CD4-positive, CD25-positive, alpha-beta regulatory T cell (primary cell): ENCODE results near the gene C11orf52. TPM values are rescaled to one million over a fixed set of nuclear protein-coding genes. Genes with fewer than 3 reads are reported as not detected.
A peak's percentile ranks its signal among the peaks of the same experiment; 100 is the strongest.

Source experiments
- ATAC-seq, 2 donors: fragments of 150-1000 bp; cut with Tn5 transposase; one replicate each; pipeline ENCODE4 v1.10.0; 2021; ENCODE audit warnings: low read depth in 2 of 2, moderate number of reproducible peaks in 2 of 2, moderate library complexity in 1 of 2
- DNase-seq, 3 donors: peaks; one replicate each; pipeline versions ENCODE4 v3.0.0 to v3.0.0-alpha.2; 2012 to 2022; ENCODE audit warnings: mixed read lengths in 1 of 3
- H3K27ac ChIP-seq: one replicate; pipeline ENCODE4 v1.7.0; 2013; ENCODE audit warnings: mild to moderate bottlenecking, low read length; ENCODE audit not compliant: insufficient read depth, poor library complexity, severe bottlenecking
- H3K27me3 ChIP-seq: one replicate; pipeline ENCODE4 v1.7.0; 2013; ENCODE audit warnings: low read length; ENCODE audit not compliant: control insufficient read depth, insufficient read depth
- H3K36me3 ChIP-seq: one replicate; pipeline ENCODE4 v1.7.0; 2013; ENCODE audit warnings: mild to moderate bottlenecking, low read length, moderate library complexity; ENCODE audit not compliant: control insufficient read depth, insufficient read depth
- H3K4me1 ChIP-seq: 2 replicates; pipeline ENCODE4 v1.7.0; 2013; ENCODE audit warnings: mild to moderate bottlenecking, low read length; ENCODE audit not compliant: insufficient read depth, control insufficient read depth, poor library complexity, severe bottlenecking
- H3K4me3 ChIP-seq: one replicate; pipeline ENCODE4 v1.7.0; 2013; ENCODE audit warnings: low read depth, mild to moderate bottlenecking, low read length, moderate library complexity
- H3K9me3 ChIP-seq, 2 experiments: 1 replicate in 1 of 2; 2 replicates in 1 of 2; pipeline ENCODE4 v1.7.0; 2013; ENCODE audit warnings: low read length in 2 of 2, mild to moderate bottlenecking in 1 of 2, moderate library complexity in 1 of 2; ENCODE audit not compliant: control insufficient read depth in 2 of 2
- H3K27ac Mint-ChIP-seq, 3 donors: one replicate each; pipeline ENCODE4 v1.8.0; 2020 to 2022; ENCODE audit warnings: mild to moderate bottlenecking in 3 of 3, mixed read lengths in 3 of 3, moderate library complexity in 2 of 3
- H3K27me3 Mint-ChIP-seq: one replicate; pipeline ENCODE4 v1.8.0; 2022; ENCODE audit warnings: mild to moderate bottlenecking, mixed read lengths
- H3K36me3 Mint-ChIP-seq: one replicate; pipeline ENCODE4 v1.8.0; 2020; ENCODE audit warnings: mixed read lengths
- H3K4me1 Mint-ChIP-seq, 4 donors: one replicate each; pipeline ENCODE4 v1.8.0; 2020 to 2022; ENCODE audit warnings: mixed read lengths in 4 of 4, mild to moderate bottlenecking in 1 of 4
- H3K4me3 Mint-ChIP-seq, 4 donors: one replicate each; pipeline ENCODE4 v1.8.0; 2020 to 2022; ENCODE audit warnings: mild to moderate bottlenecking in 4 of 4, mixed read lengths in 4 of 4, moderate library complexity in 3 of 4
- H3K9me3 Mint-ChIP-seq, 7 donors: one replicate each; pipeline ENCODE4 v1.8.0; 2020 to 2022; ENCODE audit warnings: mixed read lengths in 7 of 7, mild to moderate bottlenecking in 3 of 7, moderate library complexity in 2 of 7
- polyA plus RNA-seq, 4 donors: library from polyadenylated mRNA; unstranded; fragments of 300-500 nt; fragmentation: Illumina TruSeq; gene quantifications; one replicate each; pipeline ENCODE4 v1.2.3, GENCODE V29; 2021
- total RNA-seq: library from RNA; stranded (reverse); gene quantifications from one replicate; pipeline ENCODE4 v1.2.3, GENCODE V29; 2022

Gene C11orf52
- total and polyA plus RNA-seq, 5 donors from 2014 or later: 0.41 TPM; not detected in 4

- no peaks in the 10 kb centered on the region for H3K9me3 Mint-ChIP-seq
- peaks cover 13% of the 10 kb centered on the region for H3K4me1 ChIP-seq
- H3K27me3 Mint-ChIP-seq: peaks cover 11% of the 10 kb centered on the region
- H3K9me3 ChIP-seq: no peaks in the 10 kb centered on the region
- H3K4me1 Mint-ChIP-seq: peaks cover 16 to 23% (median 19%) of the 10 kb centered on the region in 4 donors
- no peak overlapping the region for H3K27ac ChIP-seq
- H3K4me3 ChIP-seq: no peak overlapping the region
- H3K4me3 Mint-ChIP-seq: no peak overlapping the region
- no peak for ATAC-seq
- H3K27ac Mint-ChIP-seq: no peak overlapping the region
- H3K36me3 Mint-ChIP-seq: no peaks in the 10 kb centered on the region
- H3K27me3 ChIP-seq: no peaks in the 10 kb centered on the region
- no peaks in the 10 kb centered on the region for H3K36me3 ChIP-seq
- DNase-seq: no peak
These were observed 24.1 kb downstream of the C11orf52 start for GRCh38 chr11:111942829-111943228.

GRCh38 chr11:111944139-111944538 lies 25.4 kb downstream of the C11orf52 start:
- Mint-ChIP-seq H3K27ac (peak overlapping the region in 1 of 3 donors; percentile 81), H3K9me3 (no peaks in the 10 kb centered on the region), H3K27me3 (peaks cover 1% of the 10 kb centered on the region), H3K4me1 (peaks cover 5 to 10% (median 7%) of the 10 kb centered on the region in 4 donors), H3K4me3 (no peak overlapping the region), H3K36me3 (no peaks in the 10 kb centered on the region)
- DNase-seq (no peak), ATAC-seq (no peak)
- H3K4me3 ChIP-seq: no peak overlapping the region
- H3K9me3 ChIP-seq: no peaks in the 10 kb centered on the region
- H3K27ac ChIP-seq: no peak overlapping the region
- H3K36me3 ChIP-seq: no peaks in the 10 kb centered on the region
- H3K27me3 ChIP-seq: no peaks in the 10 kb centered on the region
- no peaks in the 10 kb centered on the region for H3K4me1 ChIP-seq

GRCh38 chr11:111944651-111945051 lies 25.9 kb downstream of the C11orf52 start:
- no peaks in the 10 kb centered on the region for H3K9me3 Mint-ChIP-seq
- peak overlapping the region in 1 of 3 donors; percentile 48 for H3K27ac Mint-ChIP-seq
- DNase-seq: peak in 1 of 3 donors; percentile 46
- H3K36me3 Mint-ChIP-seq: no peaks in the 10 kb centered on the region
- no peak overlapping the region for H3K27ac ChIP-seq
- no peaks in the 10 kb centered on the region for H3K36me3 ChIP-seq
- H3K4me3 Mint-ChIP-seq: no peak overlapping the region
- no peaks in the 10 kb centered on the region for H3K27me3 Mint-ChIP-seq
- peak in 1 of 2 donors; percentile 42 for ATAC-seq
- H3K4me1 Mint-ChIP-seq: peaks cover 4 to 6% (median 5%) of the 10 kb centered on the region in 4 donors
- no peaks in the 10 kb centered on the region for H3K4me1 ChIP-seq
- H3K27me3 ChIP-seq: no peaks in the 10 kb centered on the region
- H3K4me3 ChIP-seq: no peak overlapping the region
- no peaks in the 10 kb centered on the region for H3K9me3 ChIP-seq

GRCh38 chr11:111945198-111945597 lies 26.5 kb downstream of the C11orf52 start:
- H3K4me3 ChIP-seq: no peak overlapping the region
- no peaks in the 10 kb centered on the region for H3K9me3 ChIP-seq
- peaks cover 4 to 6% (median 5%) of the 10 kb centered on the region in 4 donors for H3K4me1 Mint-ChIP-seq
- H3K27me3 Mint-ChIP-seq: no peaks in the 10 kb centered on the region
- DNase-seq (no peak), ATAC-seq (no peak)
- H3K4me1 ChIP-seq: no peaks in the 10 kb centered on the region
- no peaks in the 10 kb centered on the region for H3K36me3 Mint-ChIP-seq
- no peaks in the 10 kb centered on the region for H3K36me3 ChIP-seq
- H3K27ac ChIP-seq: no peak overlapping the region
- no peaks in the 10 kb centered on the region for H3K27me3 ChIP-seq
- H3K4me3 Mint-ChIP-seq: no peak overlapping the region
- H3K27ac Mint-ChIP-seq: no peak overlapping the region
- H3K9me3 Mint-ChIP-seq: no peaks in the 10 kb centered on the region

- no peak overlapping the region for H3K27ac Mint-ChIP-seq
- ATAC-seq (no peak), DNase-seq (no peak)
- H3K9me3 Mint-ChIP-seq: peaks cover 0 to under 1% (median 0%) of the 10 kb centered on the region in 7 donors
- Histone ChIP-seq H3K9me3 (no peaks in the 10 kb centered on the region), H3K27ac (no peak overlapping the region), H3K36me3 (no peaks in the 10 kb centered on the region), H3K4me1 (no peaks in the 10 kb centered on the region), H3K27me3 (no peaks in the 10 kb centered on the region), H3K4me3 (no peak overlapping the region)
- no peaks in the 10 kb centered on the region for H3K36me3 Mint-ChIP-seq
- no peak overlapping the region for H3K4me3 Mint-ChIP-seq
- H3K4me1 Mint-ChIP-seq: peaks cover 4 to 6% (median 5%) of the 10 kb centered on the region in 4 donors
- no peaks in the 10 kb centered on the region for H3K27me3 Mint-ChIP-seq
These were observed 27.8 kb downstream of the C11orf52 start for GRCh38 chr11:111946499-111946898.

- Mint-ChIP-seq H3K9me3 (peaks cover 0 to 3% (median 0%) of the 10 kb centered on the region in 7 donors), H3K4me1 (peaks cover 4 to 6% (median 5%) of the 10 kb centered on the region in 4 donors), H3K27ac (no peak overlapping the region), H3K4me3 (no peak overlapping the region), H3K27me3 (no peaks in the 10 kb centered on the region), H3K36me3 (no peaks in the 10 kb centered on the region)
- ATAC-seq (no peak), DNase-seq (no peak)
- H3K4me1 ChIP-seq: no peaks in the 10 kb centered on the region
- H3K27me3 ChIP-seq: no peaks in the 10 kb centered on the region
- H3K36me3 ChIP-seq: no peaks in the 10 kb centered on the region
- H3K4me3 ChIP-seq: no peak overlapping the region
- H3K9me3 ChIP-seq: no peaks in the 10 kb centered on the region
- H3K27ac ChIP-seq: no peak overlapping the region
These were observed 28.4 kb downstream of the C11orf52 start for GRCh38 chr11:111947143-111947542.

GRCh38 chr11:111949519-111950426 lies 31.1 kb downstream of the C11orf52 start:
- Mint-ChIP-seq H3K4me3 (no peak overlapping the region), H3K9me3 (peaks cover 0 to 3% (median 0%) of the 10 kb centered on the region in 7 donors), H3K36me3 (no peaks in the 10 kb centered on the region), H3K4me1 (peaks cover 0 to 2% (median under 1%) of the 10 kb centered on the region in 4 donors), H3K27me3 (no peaks in the 10 kb centered on the region), H3K27ac (no peak overlapping the region)
- DNase-seq (no peak), ATAC-seq (no peak)
- no peaks in the 10 kb centered on the region for H3K27me3 ChIP-seq
- no peaks in the 10 kb centered on the region for H3K9me3 ChIP-seq
- H3K4me3 ChIP-seq: no peak overlapping the region
- H3K27ac ChIP-seq: no peak overlapping the region
- H3K4me1 ChIP-seq: no peaks in the 10 kb centered on the region
- no peaks in the 10 kb centered on the region for H3K36me3 ChIP-seq
